Stimulated activated CD4-positive, alpha-beta T cell treated with anti-CD3 and anti-CD28 coated beads, Interleukin-4, amount 100 ng/mL, for 48 hours (primary cell): ENCODE results near the gene AXIN1.

Experiments
- DNase-seq, 2 donors: peaks; one replicate each; pipeline ENCODE4 v3.0.0-alpha.2; 2020; ENCODE audit warnings: low read depth in 2 of 2

Gene AXIN1

GRCh38 chr16:242281-242680 is 110.2 kb downstream of the AXIN1 start:
- DNase-seq, result no peak

GRCh38 chr16:240559-240958 is 112.0 kb downstream of the AXIN1 start:
- no peak for DNase-seq

GRCh38 chr16:239948-240277 is 112.6 kb downstream of the AXIN1 start:
- no peak for DNase-seq
